Adrenal gland (tissue), 19 donors: ENCODE data around the gene PRR12. TPM values are rescaled to one million over a fixed set of nuclear protein-coding genes. Genes with fewer than 3 reads are reported as not detected.

Experiments
- DNase-seq, 7 donors: peaks; one replicate each; pipeline ENCODE4 v3.0.0-alpha.2; 2019 to 2020
- H3K27ac ChIP-seq, 5 donors: fragments of 200-600 bp; sonication (generic) in 4 of 5; 1 replicate in 3 of 5; 2 replicates in 2 of 5; pipeline versions ENCODE4 v1.5.1 to v1.8.0; 2016 to 2020; ENCODE audit warnings: mild to moderate bottlenecking in 1 of 5
- H3K27me3 ChIP-seq: fragments of 200-600 bp; 2 replicates; pipeline ENCODE4 v1.8.0; 2021
- H3K36me3 ChIP-seq, 2 donors: fragments of 200-600 bp; replicated peaks in 1 of 2; 1 replicate in 1 of 2; 2 replicates in 1 of 2; pipeline versions ENCODE4 v1.5.1 to v1.8.0; 2018 to 2022
- H3K4me1 ChIP-seq, 2 donors: fragments of 200-600 bp; replicated peaks in 1 of 2; 1 replicate in 1 of 2; 2 replicates in 1 of 2; pipeline versions ENCODE4 v1.5.1 to v1.8.0; 2018 to 2021
- H3K4me3 ChIP-seq, 4 donors: fragments of 200-600 bp; sonication (generic) in 3 of 4; one replicate each; pipeline ENCODE4 v1.5.1; 2016 to 2018
- H3K9me3 ChIP-seq, 3 donors: fragments of 200-600 bp; sonication (generic) in 1 of 3; replicated peaks in 1 of 3; 1 replicate in 2 of 3; 2 replicates in 1 of 3; pipeline versions ENCODE4 v1.5.1 to v1.8.0; 2016 to 2021
- CTCF ChIP-seq, 6 experiments: fragments of 450-650 bp in 4 of 6; fragments of 200-600 bp in 2 of 6; sonication (generic) in 1 of 6; IDR thresholded peaks; 1 replicate in 5 of 6; 2 replicates in 1 of 6; pipeline versions ENCODE4 v1.5.1 to v1.8.0; 2016 to 2021; ENCODE audit warnings: antibody characterized with exemption in 6 of 6, mild to moderate bottlenecking in 2 of 6, moderate library complexity in 1 of 6
- POLR2A ChIP-seq, 2 donors: fragments of 450-650 bp; IDR thresholded peaks; one replicate each; pipeline ENCODE4 v1.6.1; 2017; ENCODE audit warnings: antibody characterized with exemption in 2 of 2, mild to moderate bottlenecking in 2 of 2, moderate library complexity in 1 of 2
- WGBS, 4 donors: extraction: QIAGEN DNeasy Blood & Tissue Kit in 2 of 4; methylation state at CpG; one replicate each; pipeline versions ENCODE4 v1.1.5 to v1.1.7; 2013 to 2017; 5-methylcytosine and 5-hydroxymethylcytosine counted together
- intact Hi-C, 2 donors: fragments of 100-400 bp; cut with DNase I; formaldehyde crosslinking; loops; one replicate each; pipeline versions ENCODE4 v1.14.1 to v1.15.0; 2022 to 2023
- long read RNA-seq, 10 donors: library from polyadenylated mRNA in 3 of 10; unstranded in 2 of 10; stranded (forward) in 1 of 10; transcript quantifications; one replicate each; pipeline ENCODE4 v2.0.0 and lab custom pipeline, GENCODE V29; 2021 to 2026
- polyA plus RNA-seq, 3 donors: library from polyadenylated mRNA; stranded (reverse); fragments of 200-250 nt in 2 of 3; fragments of 350-450 nt in 1 of 3; fragmentation: Illumina TruSeq in 1 of 3; extraction: RNeasy Lipid Tissue Mini Kit (QIAGEN cat#74804) in 1 of 3; gene quantifications; one replicate each; pipeline ENCODE4 v1.2.3, GENCODE V29; 2013 to 2014
- total RNA-seq, 9 donors: library from RNA; depleted of rRNA in 4 of 9; stranded (reverse); fragments of >200 nt in 4 of 9; fragments of 120-200 nt in 1 of 9; fragmentation: NEBNext Ultra II Directional in 1 of 9; extraction: Animal tissue kit (Norgen Biotek cat#: 25700) in 1 of 9; gene quantifications; one replicate each; pipeline versions ENCODE4 v1.1.0 to v1.2.4, GENCODE V29; 2013 to 2023
- donor health status: healthy with polysubstance abuse.
- donor health status: Bipolar disorder and iron deficiency.
- donor health status: DM: yes; HTN: yes; CAD: no.
- donor health status: DM: no; HTN: no; CAD: no.
- donor health status: DM: no; HTN: no; CAD: no.
- donor health status: DM: yes; HTN: yes; CAD: no.

Gene PRR12
- total RNA-seq (10 to 100 TPM in 8 of 9 donors, 1 to 10 TPM in 1; 2.9 to 39.3 (median 17.6) TPM), polyA plus RNA-seq (10 to 100 TPM in 1 of 3 donors, 1 to 10 TPM in 2; 4.2 to 49.8 (median 9.5) TPM)
- long read RNA-seq, donor 1, partial matches to known transcripts = 111 of 142 reads
- long read RNA-seq, donor 1, other reads (novel, unspliced or antisense) = 31 of 142 reads
- long read RNA-seq, donor 2, partial matches to known transcripts = 5 of 5 reads
- long read RNA-seq, donor 2, other reads (novel, unspliced or antisense) = 0 of 5 reads
- long read RNA-seq, donor 3 = 0 reads
- long read RNA-seq, donor 4, partial matches to known transcripts = 0 of 1 reads
- long read RNA-seq, donor 4, other reads (novel, unspliced or antisense) = 1 of 1 reads
- long read RNA-seq, donor 5, partial matches to known transcripts = 0 of 1 reads
- long read RNA-seq, donor 5, other reads (novel, unspliced or antisense) = 1 of 1 reads
- long read RNA-seq, donor 6 = 0 reads
- long read RNA-seq, donor 7 = 0 reads
- long read RNA-seq, donor 8 = 0 reads
- long read RNA-seq, donor 9 = 0 reads
- long read RNA-seq, donor 10 = 0 reads

GRCh38 chr19:49590971-49591730 lies at the start of gene PRR12:
PRR12 (plus strand) TSS chr19:49591182; CDS start chr19:49591655, 473 bp downstream.
- H3K9me3 ChIP-seq = no peaks in the 10 kb centered on the region
- intact Hi-C loops = no loop called here
- peaks cover 9 to 18% of the 10 kb centered on the region in 2 donors for H3K4me1 ChIP-seq
- DNase-seq = peak; percentile 60 to 77 (median 71)
- peak within 1 kb of the TSS in 4 of 5 donors; percentile 78 to 93 (median 90) for H3K27ac ChIP-seq
- peak in 1 of 2 donors; percentile 29 for TF ChIP-seq POLR2A (IDR thresholded peaks at IDR 0.05)
- TF ChIP-seq CTCF (IDR thresholded peaks at IDR 0.05) = peak in 1 of 6 experiments; percentile 8
- no peaks in the 10 kb centered on the region for H3K27me3 ChIP-seq
- peak within 1 kb of the TSS; percentile 62 to 95 (median 74) for H3K4me3 ChIP-seq
- WGBS, 4 donors = 0 to 1% (median 0%) methylated on average over 12 to 55 of the region's 66 CpGs
- peaks cover 0 to 27% of the 10 kb centered on the region in 2 donors for H3K36me3 ChIP-seq

- Histone ChIP-seq H3K36me3 (peaks cover 0 to 24% of the 10 kb centered on the region in 2 donors), H3K4me1 (no peaks in the 10 kb centered on the region), H3K4me3 (no peak overlapping the region), H3K9me3 (no peaks in the 10 kb centered on the region), H3K27ac (no peak overlapping the region), H3K27me3 (no peaks in the 10 kb centered on the region)
- TF ChIP-seq POLR2A (IDR thresholded peaks at IDR 0.05) (no peak), CTCF (IDR thresholded peaks at IDR 0.05) (no peak)
- intact Hi-C loops = loop anchor here (5.0 kb wide), 1 partner anchor 35 kb away; no protein-coding TSS in a partner anchor
- WGBS, 4 donors = 89 to 94% (median 90%) methylated on average over 6 of the region's 6 CpGs
- DNase-seq = no peak
These were observed 49.1 kb upstream of the PRR12 start for GRCh38 chr19:49541914-49542313.

- Histone ChIP-seq H3K4me3 (no peak overlapping the region), H3K27me3 (no peaks in the 10 kb centered on the region), H3K4me1 (no peaks in the 10 kb centered on the region), H3K9me3 (no peaks in the 10 kb centered on the region), H3K36me3 (peaks cover 0 to 19% of the 10 kb centered on the region in 2 donors), H3K27ac (no peak overlapping the region)
- TF ChIP-seq CTCF (IDR thresholded peaks at IDR 0.05) = no peak
- no peak for TF ChIP-seq POLR2A (IDR thresholded peaks at IDR 0.05)
- whole genome bisulfite sequencing, 4 donors = 88 to 97% (median 93%) methylated on average over 13 to 16 of the region's 16 CpGs
- intact Hi-C loops = loop anchor here (5.0 kb wide), 1 partner anchor 35 kb away; no protein-coding TSS in a partner anchor
- DNase-seq = no peak
These were observed 48.5 kb upstream of the PRR12 start for GRCh38 chr19:49542446-49542845.

- Histone ChIP-seq H3K4me3 (no peak overlapping the region), H3K4me1 (no peaks in the 10 kb centered on the region), H3K27me3 (no peaks in the 10 kb centered on the region), H3K36me3 (peaks cover 0 to 18% of the 10 kb centered on the region in 2 donors), H3K27ac (no peak overlapping the region), H3K9me3 (no peaks in the 10 kb centered on the region)
- intact Hi-C loops = loop anchor here (5.0 kb wide), 1 partner anchor 36 kb away; no protein-coding TSS in a partner anchor
- WGBS, 4 donors = 87 to 96% (median 89%) methylated on average over 11 to 14 of the region's 14 CpGs
- DNase-seq = no peak
- no peak for TF ChIP-seq CTCF (IDR thresholded peaks at IDR 0.05)
- TF ChIP-seq POLR2A (IDR thresholded peaks at IDR 0.05) = no peak
These were observed 48.0 kb upstream of the PRR12 start for GRCh38 chr19:49543032-49543431.
